T-helper 2 cell treated with Interferon-gamma antibody and Interleukin-4, amounts not matched to agents 5 μg/mL and 100 μg/mL, for 36 hours (primary cell): ENCODE results near the gene MAD1L1.

Experiments used
- DNase-seq: peaks from one replicate; pipeline ENCODE4 v3.0.0; 2021; ENCODE audit warnings: low spot score
- H3K27ac Mint-ChIP-seq: one replicate; pipeline ENCODE4 v1.8.0; 2021; ENCODE audit warnings: mild to moderate bottlenecking, mixed read lengths
- H3K27me3 Mint-ChIP-seq: one replicate; pipeline ENCODE4 v1.8.0; 2021; ENCODE audit warnings: low read depth, mixed read lengths
- H3K36me3 Mint-ChIP-seq: one replicate; pipeline ENCODE4 v1.8.0; 2021; ENCODE audit warnings: low read depth, mixed read lengths
- H3K4me1 Mint-ChIP-seq: one replicate; pipeline ENCODE4 v1.8.0; 2021; ENCODE audit warnings: low read depth, mixed read lengths
- H3K4me3 Mint-ChIP-seq: one replicate; pipeline ENCODE4 v1.8.0; 2022; ENCODE audit warnings: mild to moderate bottlenecking, moderate library complexity, mixed read lengths
- H3K9me3 Mint-ChIP-seq: one replicate; pipeline ENCODE4 v1.8.0; 2021; ENCODE audit warnings: mixed read lengths

The MAD1L1 gene

DNA sequence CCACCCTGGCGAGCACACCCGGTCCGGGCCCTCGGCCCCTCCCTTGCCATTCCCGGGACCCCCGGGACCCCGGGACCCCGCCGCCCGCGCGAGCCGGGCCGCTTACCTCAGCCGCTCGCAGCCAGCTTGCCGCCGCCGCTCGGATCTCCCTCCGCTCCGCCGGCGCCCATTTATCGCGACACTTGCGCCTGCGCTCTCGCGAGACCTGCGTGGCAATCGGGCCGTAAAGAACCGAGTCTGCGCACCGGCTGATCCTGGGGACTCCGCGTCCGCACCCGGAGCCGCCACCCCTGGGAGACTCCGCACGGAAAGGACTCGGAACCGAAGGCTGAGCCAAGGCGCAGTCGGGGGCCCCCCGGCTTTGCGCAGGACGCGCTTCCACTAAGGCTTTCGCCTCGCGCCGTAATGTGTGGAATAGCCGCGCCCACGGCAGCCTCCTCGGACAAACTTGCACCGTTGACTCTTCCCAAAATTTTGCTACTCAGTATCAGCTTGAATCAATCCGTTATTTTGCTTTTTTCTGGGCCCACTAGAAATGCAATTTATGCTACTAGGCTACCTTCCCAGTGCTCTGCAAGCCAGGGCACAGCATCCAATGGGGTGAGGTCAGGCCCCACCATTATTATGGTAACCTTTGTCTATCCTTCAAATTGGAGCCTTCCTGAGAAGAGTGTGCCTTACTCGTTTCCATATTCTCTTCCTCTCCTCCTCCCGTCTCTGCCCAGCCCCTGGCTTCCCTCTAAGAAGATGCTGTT lies at the start of gene MAD1L1:
Gene MAD1L1, minus strand, starts transcription at position 180 of the 755 bp plus-strand sequence. CDS start 2,812 bp downstream, outside the sequence.
- Mint-ChIP-seq H3K27ac (peak within 1 kb of the TSS; percentile 88), H3K36me3 (peaks cover 21% of the 10 kb centered on the region), H3K4me3 (peak within 1 kb of the TSS; percentile 89), H3K27me3 (no peaks in the 10 kb centered on the region), H3K9me3 (no peaks in the 10 kb centered on the region), H3K4me1 (peaks cover 15% of the 10 kb centered on the region)
- DNase-seq = peak; percentile 87

DNA sequence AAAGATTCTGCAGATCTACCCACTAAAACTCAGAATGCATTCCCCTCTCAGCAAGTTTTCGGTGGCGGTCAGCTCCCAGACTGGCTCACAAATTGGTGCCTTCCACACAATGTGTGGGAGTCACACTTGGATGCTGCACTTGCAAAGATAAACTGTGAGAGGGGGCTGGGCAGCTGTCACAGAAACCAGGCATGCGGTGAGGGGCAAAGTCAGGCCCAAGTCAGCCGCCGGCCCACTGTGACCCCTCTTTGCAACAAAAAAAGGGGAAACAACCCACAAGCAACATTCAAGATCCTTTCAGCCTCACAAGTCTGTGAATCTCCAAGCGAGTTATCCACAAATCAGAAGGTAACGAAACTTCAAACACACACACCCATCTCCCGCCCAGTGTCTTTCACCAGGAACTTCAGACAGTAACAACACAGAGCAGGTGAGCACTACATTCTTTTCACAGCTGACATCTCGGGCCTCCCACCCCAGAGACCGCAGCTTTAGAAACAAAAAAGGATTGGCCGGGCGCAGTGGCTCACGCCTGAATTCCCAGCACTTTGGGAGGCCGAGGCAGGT lies 49.5 kb upstream of the MAD1L1 start:
- Mint-ChIP-seq H3K4me1 (peaks cover 4% of the 10 kb centered on the region), H3K36me3 (no peaks in the 10 kb centered on the region), H3K4me3 (no peak overlapping the region), H3K27me3 (no peaks in the 10 kb centered on the region), H3K9me3 (no peaks in the 10 kb centered on the region), H3K27ac (no peak overlapping the region)
- no peak for DNase-seq

DNA sequence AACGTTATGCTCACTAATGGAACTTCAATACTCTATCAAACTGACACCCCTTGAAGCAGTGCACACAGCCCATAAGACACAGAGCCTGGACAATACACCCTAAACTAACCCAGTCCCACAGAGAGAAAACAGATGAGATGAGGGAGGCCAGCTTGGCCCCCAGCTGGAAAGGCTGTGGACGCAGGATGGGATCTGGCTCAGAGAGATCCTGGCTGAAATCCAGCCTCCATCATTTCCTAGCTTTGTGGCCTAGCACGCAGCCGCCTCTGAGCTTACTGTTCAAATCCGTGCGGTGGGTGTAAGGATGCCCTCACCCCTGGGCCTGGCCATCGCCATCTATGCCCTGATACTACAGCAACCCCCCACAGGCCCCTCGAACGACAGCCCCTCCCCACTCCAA lies 48.8 kb upstream of the MAD1L1 start:
- Mint-ChIP-seq H3K4me3 (no peak overlapping the region), H3K27me3 (no peaks in the 10 kb centered on the region), H3K4me1 (peaks cover 4% of the 10 kb centered on the region), H3K27ac (no peak overlapping the region), H3K9me3 (no peaks in the 10 kb centered on the region), H3K36me3 (no peaks in the 10 kb centered on the region)
- no peak for DNase-seq

DNA sequence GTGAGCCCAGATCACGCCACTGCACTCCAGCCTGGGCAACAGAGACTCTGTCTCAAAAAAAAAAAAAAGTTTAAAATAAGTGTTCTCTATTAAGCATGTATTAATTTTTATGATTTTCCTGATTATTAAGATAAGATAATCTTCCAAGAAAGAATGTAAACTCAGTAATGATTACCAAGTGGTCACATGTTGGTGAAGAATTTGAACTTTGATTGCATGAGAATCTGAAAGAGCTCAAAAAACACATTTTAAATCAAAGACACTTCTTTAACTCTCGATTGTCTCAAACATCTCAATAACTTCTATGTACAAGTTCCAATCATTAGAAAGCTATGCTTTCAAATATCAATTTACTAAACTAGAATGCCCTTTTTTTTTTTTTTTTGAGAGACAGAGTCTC lies 47.7 kb upstream of the MAD1L1 start:
- no peaks in the 10 kb centered on the region for H3K27me3 Mint-ChIP-seq
- no peak overlapping the region for H3K27ac Mint-ChIP-seq
- H3K4me3 Mint-ChIP-seq = no peak overlapping the region
- no peaks in the 10 kb centered on the region for H3K9me3 Mint-ChIP-seq
- DNase-seq = no peak
- H3K36me3 Mint-ChIP-seq = no peaks in the 10 kb centered on the region
- peaks cover 4% of the 10 kb centered on the region for H3K4me1 Mint-ChIP-seq

DNA sequence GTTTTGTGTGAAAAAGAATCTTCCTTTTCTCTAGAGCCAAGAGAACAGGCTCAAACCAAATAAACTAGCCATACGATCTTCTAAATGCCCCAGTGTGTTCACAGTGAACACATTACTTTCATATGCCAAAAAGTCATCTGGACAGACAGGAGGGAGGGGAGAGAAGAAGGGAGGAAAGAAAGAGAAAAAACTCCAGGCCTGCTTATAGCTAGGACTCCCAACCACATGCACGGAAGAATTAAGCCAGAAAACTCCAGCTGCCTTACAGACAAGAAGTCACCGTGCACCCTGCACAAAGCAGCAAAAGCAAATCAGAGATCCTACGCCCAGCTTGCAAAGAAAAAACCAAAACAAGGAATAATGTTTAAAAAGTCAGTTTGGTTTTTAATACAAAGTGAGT lies 47.2 kb upstream of the MAD1L1 start:
- Mint-ChIP-seq H3K36me3 (no peaks in the 10 kb centered on the region), H3K9me3 (no peaks in the 10 kb centered on the region), H3K4me1 (peaks cover 4% of the 10 kb centered on the region), H3K4me3 (no peak overlapping the region), H3K27ac (no peak overlapping the region), H3K27me3 (no peaks in the 10 kb centered on the region)
- no peak for DNase-seq

DNA sequence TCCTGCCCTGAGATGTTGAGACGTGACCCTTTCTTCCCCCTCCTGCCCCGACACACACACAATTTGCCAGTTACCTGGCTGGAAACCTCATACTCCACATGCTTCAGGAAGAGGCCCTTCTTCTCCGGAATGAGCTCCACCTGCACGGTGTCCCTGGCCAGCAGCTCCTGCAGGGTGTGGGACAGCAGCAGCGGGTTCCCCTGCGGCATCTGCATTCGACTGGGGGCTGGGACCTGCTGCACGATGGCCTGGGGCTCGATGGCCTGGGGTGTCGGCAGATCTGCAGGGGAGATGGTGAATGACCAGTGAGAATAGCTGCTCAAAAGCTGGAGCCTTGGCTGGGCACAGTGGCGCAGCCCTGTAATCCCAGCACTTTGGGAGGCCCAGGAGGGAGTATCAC lies 45.3 kb upstream of the MAD1L1 start:
- DNase-seq = no peak
- H3K27ac Mint-ChIP-seq = no peak overlapping the region
- H3K36me3 Mint-ChIP-seq = no peaks in the 10 kb centered on the region
- peaks cover 4% of the 10 kb centered on the region for H3K4me1 Mint-ChIP-seq
- H3K9me3 Mint-ChIP-seq = no peaks in the 10 kb centered on the region
- no peaks in the 10 kb centered on the region for H3K27me3 Mint-ChIP-seq
- H3K4me3 Mint-ChIP-seq = no peak overlapping the region

DNA sequence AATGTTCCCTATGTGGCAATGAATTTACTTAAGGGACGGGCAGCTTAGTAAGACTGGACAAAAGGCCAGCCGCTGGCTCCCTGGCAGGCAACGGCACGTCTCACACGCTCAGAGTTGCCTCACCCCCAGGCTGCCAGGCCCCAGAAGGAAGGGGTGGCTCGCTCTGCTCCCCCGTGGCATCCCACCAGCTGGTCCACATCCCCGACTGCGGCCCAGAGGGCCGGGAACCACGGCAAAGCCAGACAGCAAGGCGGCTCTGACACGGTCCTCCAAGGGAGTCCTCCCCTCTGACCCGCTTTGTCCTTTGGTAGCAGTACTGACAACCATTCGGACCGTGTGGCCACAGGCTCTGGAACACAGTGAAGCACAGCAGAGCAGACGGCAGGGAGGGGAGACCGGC lies 43.4 kb upstream of the MAD1L1 start:
- Mint-ChIP-seq H3K27ac (no peak overlapping the region), H3K9me3 (no peaks in the 10 kb centered on the region), H3K27me3 (no peaks in the 10 kb centered on the region), H3K4me1 (peaks cover 4% of the 10 kb centered on the region), H3K36me3 (no peaks in the 10 kb centered on the region), H3K4me3 (no peak overlapping the region)
- DNase-seq = no peak

DNA sequence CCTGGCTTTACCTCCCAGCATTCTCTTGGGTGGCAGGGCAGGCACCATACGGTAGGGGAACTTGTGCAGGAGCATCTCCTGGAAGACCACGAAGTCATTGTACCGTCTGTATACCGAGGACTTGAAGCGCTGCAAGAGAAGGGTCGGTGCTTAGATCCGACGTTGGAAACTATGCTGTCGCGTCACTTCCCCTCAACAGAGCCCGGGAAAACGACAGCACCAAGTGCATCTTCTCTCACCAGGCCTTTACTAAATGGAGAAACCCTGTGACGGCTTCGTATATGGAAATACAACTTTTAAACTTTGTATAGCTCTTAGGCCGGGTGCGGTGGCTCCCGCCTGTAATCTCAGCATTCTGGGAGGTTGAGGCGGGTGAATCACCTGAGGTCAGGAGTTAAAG lies 42.4 kb upstream of the MAD1L1 start:
- no peaks in the 10 kb centered on the region for H3K36me3 Mint-ChIP-seq
- H3K9me3 Mint-ChIP-seq = no peaks in the 10 kb centered on the region
- DNase-seq = no peak
- H3K27ac Mint-ChIP-seq = no peak overlapping the region
- no peak overlapping the region for H3K4me3 Mint-ChIP-seq
- H3K4me1 Mint-ChIP-seq = peaks cover 4% of the 10 kb centered on the region
- no peaks in the 10 kb centered on the region for H3K27me3 Mint-ChIP-seq

DNA sequence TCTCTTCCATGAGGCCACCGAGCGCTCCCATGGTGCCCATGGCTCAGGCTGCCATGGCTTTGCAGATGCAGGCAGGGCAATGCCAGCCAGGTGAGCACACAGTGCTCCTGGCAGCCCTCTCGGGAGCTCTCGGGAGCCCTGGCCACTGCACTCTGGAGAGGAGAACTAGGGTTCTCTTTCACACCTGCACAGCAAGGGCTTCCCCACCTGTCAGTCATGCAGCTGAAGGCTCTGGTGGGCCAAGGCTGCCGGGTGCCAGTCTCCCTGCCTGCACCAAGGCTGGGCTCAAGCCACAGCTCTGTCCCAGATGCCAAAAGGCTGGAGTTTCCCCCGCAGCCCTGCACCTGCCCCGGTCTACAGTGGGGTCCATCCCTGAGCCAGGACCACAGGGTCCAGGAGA lies 41.9 kb upstream of the MAD1L1 start:
- H3K9me3 Mint-ChIP-seq = no peaks in the 10 kb centered on the region
- H3K36me3 Mint-ChIP-seq = no peaks in the 10 kb centered on the region

DNA sequence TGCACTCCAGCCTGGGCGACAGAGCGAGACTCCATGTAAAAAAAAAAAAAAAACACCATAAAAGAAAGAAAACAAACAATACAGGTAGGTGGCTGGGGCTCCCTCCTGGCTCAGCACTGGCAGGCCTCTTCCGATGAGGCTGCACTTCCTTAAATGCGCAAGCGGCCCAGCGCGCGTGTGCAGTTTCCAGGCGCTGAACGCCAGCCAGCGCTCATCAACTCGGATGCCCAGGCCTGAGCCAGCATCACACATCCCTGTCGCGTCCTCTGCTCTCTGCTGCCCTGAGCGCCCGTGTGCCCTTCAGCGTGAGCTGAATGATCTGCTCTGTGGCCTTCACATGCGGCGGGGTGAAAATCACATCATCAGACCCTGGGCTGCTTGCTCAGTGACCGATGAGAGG lies 41.1 kb upstream of the MAD1L1 start:
- Mint-ChIP-seq H3K27ac (no peak overlapping the region), H3K36me3 (peaks cover 2% of the 10 kb centered on the region), H3K4me1 (no peaks in the 10 kb centered on the region), H3K4me3 (no peak overlapping the region), H3K27me3 (no peaks in the 10 kb centered on the region), H3K9me3 (no peaks in the 10 kb centered on the region)
- DNase-seq = no peak

More for the DNA sequence above, 41.9 kb upstream of the MAD1L1 start:
- Mint-ChIP-seq H3K27ac (no peak overlapping the region), H3K4me1 (peaks cover under 1% of the 10 kb centered on the region), H3K4me3 (no peak overlapping the region), H3K27me3 (no peaks in the 10 kb centered on the region)
- DNase-seq = no peak

DNA sequence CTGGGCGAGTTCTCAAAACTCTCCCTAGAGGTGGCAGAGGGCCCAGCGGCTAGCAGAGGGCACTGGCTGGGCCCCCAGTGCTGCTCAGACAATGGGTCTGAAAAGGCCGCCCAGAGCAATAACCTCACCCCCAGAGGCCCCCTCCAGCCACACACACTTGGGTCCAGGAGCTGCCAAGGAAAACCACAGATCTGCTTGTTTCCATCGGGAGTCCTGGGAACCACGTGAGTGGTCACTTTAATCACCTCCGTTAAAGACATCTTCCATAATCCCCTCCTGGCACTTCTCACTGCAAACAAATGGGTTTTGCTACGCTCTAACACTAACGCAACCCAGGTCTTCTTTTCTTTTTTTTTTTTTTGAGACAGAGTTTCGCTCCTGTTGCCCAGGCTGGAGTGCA lies 39.3 kb upstream of the MAD1L1 start:
- Mint-ChIP-seq H3K9me3 (no peaks in the 10 kb centered on the region), H3K36me3 (peaks cover 2% of the 10 kb centered on the region), H3K27me3 (no peaks in the 10 kb centered on the region), H3K4me3 (no peak overlapping the region), H3K4me1 (no peaks in the 10 kb centered on the region), H3K27ac (no peak overlapping the region)
- no peak for DNase-seq

DNA sequence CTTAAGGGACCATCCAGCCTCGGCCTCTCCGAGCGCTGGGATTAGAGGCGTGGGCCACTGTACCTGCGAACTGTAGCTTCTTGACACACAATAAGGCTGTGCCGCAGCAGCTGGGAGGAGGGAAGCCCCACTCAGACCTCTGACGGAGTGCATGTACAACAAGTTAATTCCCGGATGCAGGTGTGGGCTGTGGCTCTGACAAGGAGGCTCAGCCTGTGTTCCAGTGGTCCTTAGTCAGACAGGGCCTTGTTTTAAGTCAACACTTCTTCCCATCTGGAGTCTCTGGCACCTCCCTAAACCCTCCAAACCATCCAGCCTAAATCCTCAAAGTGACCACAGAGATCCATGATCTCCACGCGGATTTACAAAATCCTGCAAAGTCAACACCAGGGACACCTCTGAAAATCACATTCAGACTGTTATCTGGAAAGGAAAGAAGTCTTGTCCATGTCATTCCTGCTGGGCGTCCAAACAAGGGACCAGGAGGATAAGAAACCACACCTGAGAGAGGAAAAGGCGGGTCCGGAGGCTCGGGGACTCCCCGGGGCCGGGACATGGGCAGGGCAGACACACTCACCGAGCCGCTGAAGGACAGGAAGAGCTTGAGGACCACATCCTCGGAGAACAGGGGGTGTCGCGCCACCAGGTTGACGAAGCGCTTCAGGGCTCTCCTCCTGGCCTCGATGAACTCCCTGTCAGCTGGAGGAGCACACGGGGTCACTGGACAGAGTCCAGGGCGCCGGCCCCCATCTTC lies 38.7 kb upstream of the MAD1L1 start:
- H3K36me3 Mint-ChIP-seq = peaks cover 2% of the 10 kb centered on the region
- no peak overlapping the region for H3K27ac Mint-ChIP-seq
- DNase-seq = no peak
- H3K4me3 Mint-ChIP-seq = no peak overlapping the region
- no peaks in the 10 kb centered on the region for H3K27me3 Mint-ChIP-seq
- no peaks in the 10 kb centered on the region for H3K9me3 Mint-ChIP-seq
- H3K4me1 Mint-ChIP-seq = no peaks in the 10 kb centered on the region

DNA sequence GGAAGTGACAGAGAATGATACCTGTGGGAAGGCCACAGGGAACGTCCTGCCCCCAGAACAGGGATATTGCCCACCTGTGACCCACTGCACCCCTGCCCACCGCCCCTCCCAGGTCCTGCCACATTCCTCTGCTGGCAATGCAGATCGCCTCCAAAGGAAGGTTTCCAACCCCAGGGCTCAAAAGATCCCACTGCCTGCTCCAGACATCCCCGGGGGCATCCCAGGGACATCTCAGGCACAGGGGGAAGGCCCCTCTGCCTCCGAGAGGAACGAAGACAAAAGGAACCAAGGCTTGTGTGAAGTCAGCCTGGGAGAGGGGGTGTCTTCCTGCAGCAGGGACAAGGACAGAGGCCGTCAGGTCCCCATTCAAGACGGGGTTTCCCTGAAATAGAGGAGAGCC lies 37.8 kb upstream of the MAD1L1 start:
- no peak overlapping the region for H3K4me3 Mint-ChIP-seq
- no peaks in the 10 kb centered on the region for H3K9me3 Mint-ChIP-seq
- peaks cover 2% of the 10 kb centered on the region for H3K36me3 Mint-ChIP-seq
- H3K4me1 Mint-ChIP-seq = no peaks in the 10 kb centered on the region
- H3K27me3 Mint-ChIP-seq = no peaks in the 10 kb centered on the region
- no peak for DNase-seq
- no peak overlapping the region for H3K27ac Mint-ChIP-seq

DNA sequence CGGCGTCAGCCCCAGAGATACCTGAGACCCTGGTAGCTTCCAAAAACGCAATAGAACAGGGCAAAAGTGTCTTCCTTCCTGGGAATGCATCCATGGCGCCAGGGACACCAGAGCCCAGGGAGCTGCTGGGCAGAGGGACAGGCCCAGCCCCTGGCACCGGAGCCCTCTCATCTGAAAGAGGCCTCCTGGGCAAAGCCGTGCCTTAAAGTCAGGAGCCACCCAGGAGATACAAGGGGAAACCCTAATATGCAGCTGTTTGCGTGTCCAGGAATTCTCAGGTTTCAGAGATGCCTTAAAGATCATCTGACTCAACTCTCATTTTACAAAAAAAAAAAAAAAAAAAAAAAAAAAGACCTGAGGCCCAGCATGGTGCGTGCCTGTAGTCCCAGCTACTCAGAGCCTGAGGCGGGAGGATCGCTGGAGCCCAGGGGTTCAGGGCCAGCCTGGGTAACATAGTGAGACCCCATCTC lies 37.3 kb upstream of the MAD1L1 start:
- Mint-ChIP-seq H3K27me3 (no peaks in the 10 kb centered on the region), H3K4me1 (no peaks in the 10 kb centered on the region), H3K36me3 (peaks cover 2% of the 10 kb centered on the region), H3K9me3 (no peaks in the 10 kb centered on the region), H3K27ac (no peak overlapping the region), H3K4me3 (no peak overlapping the region)
- DNase-seq = no peak
